GM19328 (cell line): ENCODE measurements around the gene ATP6V0A1.
"Not testable (repeated sequence)": the region's sequence is repeated elsewhere in the genome, so short reads cannot be mapped to it uniquely, and the experiment has no call there.

Source experiments
- ATAC-seq: cut with Tn5 transposase; IDR thresholded peaks from one replicate; pipeline ENCODE4 v1.9.1; 2021; ENCODE audit warnings: mild to moderate bottlenecking, moderate library complexity; ENCODE audit not compliant: unreplicated experiment

ATP6V0A1 gene

DNA sequence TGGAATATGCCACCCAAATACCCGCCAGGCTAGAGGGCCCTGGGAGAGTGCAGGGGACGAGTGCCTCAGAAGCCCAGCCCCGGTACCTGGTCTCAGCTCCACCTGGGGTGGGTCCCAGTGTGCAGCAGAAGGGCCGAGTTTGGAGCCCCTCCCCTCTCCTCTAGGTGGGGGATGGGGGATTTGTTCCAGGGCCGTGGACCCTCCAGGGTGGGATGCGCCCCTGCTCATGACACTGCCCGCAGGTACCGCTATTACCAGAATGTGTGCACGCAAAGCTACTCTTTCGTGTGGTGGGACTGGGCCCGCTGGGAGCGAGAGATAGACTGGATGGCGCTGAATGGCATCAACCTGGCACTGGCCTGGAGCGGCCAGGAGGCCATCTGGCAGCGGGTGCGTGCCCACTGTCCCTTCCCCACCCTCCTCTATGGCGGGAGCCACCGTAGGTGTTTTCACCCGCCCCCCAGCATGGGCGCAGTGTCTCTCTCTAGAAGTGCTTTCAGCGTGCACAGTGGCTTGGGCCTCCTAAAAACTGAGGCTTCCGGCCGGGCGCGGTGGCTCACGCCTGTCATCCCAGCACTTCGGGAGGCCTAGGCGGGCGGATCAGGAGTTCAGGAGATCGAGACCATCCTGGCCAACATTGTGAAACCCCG is 78.6 kb downstream of the ATP6V0A1 start:
- no peak for ATAC-seq

GRCh38 chr17:42537826-42538451 is 79.3 kb downstream of the ATP6V0A1 start:
- ATAC-seq = no peak

- ATAC-seq = no peak
These were observed 79.8 kb downstream of the ATP6V0A1 start for GRCh38 chr17:42538482-42538881.

DNA sequence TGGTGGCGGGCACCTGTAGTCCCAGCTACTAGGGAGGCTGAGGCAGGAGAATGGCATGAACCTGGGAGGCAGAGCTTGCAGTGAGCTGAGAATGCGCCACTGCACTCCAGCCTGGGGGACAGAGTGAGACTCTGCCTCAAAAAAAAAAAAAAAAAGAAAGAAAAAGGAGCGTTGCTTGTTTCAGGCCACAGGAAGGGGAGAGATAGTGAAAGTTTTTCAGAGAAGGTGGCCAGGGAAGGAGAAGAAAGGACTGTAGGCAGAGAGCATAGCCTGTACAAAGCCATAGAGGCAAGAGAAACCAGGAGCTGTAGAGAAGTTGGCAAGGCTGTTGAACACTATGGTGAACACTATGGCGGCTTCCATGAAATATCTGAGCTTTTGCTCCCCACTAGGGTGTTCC is 81.9 kb downstream of the ATP6V0A1 start:
- not testable (repeated sequence) for ATAC-seq

DNA sequence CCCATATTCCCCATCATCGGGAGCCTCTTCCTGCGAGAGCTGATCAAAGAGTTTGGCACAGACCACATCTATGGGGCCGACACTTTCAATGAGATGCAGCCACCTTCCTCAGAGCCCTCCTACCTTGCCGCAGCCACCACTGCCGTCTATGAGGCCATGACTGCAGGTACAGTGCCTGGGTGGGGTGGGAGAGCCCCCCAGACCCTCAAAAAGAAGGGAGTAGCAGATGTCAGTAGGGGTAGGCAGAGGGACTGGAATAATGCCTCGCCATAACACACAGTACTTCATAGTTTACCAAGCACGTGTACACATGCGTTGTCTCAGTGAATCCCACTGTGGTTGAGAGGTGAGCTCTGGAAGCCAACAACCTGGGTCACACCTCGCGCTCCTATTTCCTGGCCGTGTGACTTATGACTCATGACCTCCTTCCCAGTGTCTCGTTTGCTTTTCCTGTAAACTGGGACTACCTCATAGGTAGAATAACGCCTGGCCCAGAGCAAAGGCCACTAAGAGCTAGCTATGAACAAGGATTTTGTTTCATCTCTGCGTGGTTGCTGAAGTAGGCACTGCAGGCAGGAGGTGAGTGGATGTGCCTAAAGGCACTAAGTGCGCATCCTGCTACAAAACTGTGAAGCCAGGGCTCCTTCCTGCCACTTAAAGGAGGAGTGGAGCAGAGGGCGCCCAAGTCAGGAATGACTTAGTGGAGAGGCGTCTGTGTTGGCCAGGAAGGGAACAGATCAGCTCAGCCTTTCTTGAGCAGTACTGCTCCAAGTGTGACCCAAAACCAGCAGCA is 82.6 kb downstream of the ATP6V0A1 start:
- no peak for ATAC-seq

GRCh38 chr17:42543190-42544079 is 84.8 kb downstream of the ATP6V0A1 start:
- ATAC-seq = no peak

DNA sequence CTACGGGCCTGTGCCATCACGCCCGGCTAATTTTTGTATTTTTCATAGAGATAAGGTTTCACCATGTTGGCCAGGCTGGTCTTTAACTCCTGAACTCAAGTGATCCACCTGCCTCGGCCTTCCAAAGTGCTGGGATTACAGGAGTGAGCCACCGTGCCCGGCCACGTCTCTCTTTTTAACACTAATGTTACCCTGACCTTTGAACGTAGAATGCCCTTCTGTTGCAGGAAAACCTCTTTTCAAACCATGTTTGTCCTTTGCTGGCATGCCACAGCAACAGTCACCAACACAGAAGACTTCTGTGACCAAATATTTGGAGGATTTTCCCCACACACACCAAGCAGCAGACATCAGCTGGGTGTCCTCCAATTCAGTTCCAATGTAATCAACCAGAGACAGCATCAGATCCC is 86.2 kb downstream of the ATP6V0A1 start:
- ATAC-seq = no peak

GRCh38 chr17:42545755-42546505 is 87.3 kb downstream of the ATP6V0A1 start:
- ATAC-seq = not testable (repeated sequence)

DNA sequence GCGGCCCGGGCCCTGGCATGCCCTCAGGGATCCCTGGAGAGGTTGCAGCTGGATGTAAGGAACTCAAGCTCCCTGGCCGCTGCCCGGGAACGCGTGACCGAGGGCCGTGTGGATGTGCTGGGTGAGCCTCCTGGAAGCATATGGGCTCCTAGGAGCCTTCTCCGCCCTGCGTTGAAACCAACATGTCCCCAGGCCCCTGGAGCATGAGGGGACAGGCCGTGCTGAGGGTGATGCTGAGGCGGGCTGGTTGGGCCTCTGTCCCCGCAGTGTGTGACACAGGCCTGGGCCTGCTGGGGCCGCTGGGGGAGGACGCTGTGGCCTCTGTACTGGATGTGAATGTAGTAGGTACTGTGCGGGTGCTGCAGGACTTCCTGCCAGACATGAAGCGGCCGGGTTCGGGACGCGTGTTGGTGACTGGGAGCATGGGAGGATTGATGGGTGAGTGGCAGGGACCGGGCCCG is 88.4 kb downstream of the ATP6V0A1 start:
- no peak for ATAC-seq

DNA sequence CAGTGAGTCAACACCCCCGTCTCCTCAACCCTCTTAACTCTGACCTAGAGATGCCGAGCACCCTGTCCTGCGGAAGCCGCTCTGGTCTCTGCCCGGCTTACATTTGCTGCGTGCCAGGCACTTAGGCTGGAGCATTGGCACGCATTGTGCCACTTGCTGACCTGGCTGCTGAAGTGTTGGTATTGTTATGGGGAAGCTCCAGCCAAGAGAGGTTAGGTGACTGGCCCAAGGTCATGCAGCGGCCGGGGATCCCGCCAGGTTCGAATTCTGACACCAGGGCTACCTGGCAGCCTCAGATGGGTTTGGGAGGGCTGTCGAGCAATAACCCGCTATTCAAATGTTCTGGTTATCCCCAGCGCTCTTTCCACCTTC is 89.0 kb downstream of the ATP6V0A1 start:
- ATAC-seq = no peak

DNA sequence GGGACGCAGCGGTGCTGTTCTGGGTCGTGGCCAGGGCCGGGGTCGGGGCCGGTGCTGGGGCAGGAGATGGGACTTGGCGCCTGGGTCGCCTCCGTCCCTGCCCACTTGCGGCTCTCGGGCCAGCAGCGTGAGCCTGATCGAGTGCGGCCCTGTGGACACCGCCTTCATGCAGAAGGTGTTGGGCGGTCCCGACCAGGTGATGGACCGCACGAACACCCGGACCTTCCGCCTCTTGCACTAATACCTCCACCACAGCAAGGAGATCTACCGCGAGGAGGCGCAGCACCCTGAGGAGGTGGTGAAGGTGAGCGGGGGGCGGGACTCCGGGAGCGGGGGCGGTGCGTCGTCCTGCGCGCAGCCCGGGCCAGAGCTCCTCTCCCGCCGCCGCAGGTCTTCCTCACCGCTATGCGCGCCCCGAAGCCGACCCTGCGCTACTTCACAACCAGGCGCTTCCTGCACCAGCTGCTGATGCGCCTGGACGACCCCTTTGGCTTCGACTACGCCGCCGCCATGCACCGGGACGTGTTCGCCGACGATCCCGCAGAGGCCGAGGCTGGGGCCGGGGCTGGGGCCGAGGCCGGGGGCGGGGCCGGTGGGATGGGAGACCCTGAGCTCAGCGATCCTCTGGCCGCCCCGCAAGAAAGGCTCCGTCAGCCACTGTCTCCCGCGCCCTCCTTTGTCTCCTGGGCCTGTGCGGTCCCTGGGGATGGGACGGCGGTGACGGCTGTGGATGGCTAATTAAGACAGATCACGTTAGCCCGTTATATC is 89.6 kb downstream of the ATP6V0A1 start:
- peak; percentile 60 for ATAC-seq

- no peak for ATAC-seq
These were observed 90.5 kb downstream of the ATP6V0A1 start for GRCh38 chr17:42548993-42549755.

DNA sequence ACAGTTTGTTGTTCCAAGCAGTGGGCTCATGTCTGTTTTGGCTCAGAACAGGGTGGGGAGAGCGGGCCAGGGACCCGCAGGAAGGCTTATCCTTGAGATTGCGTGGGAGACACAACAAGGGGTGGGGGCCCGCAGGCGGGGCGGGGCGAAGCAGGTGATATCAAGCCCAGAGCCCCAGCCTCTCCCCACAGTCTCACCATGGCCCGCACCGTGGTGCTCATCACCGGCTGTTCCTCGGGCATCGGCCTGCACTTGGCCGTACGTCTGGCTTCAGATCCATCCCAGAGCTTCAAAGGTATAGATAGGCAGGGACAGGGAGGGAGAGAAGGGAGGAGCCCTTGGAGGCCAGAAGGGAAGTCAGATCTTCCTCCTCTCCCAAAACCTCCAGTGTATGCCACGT is 94.1 kb downstream of the ATP6V0A1 start, which contains the start of gene HSD17B1:
Gene HSD17B1, plus strand, starts transcription at position 188 of the 400 bp plus-strand sequence. Its CDS starts 11 bp downstream, at position 199.
- ATAC-seq = not testable (repeated sequence)

DNA sequence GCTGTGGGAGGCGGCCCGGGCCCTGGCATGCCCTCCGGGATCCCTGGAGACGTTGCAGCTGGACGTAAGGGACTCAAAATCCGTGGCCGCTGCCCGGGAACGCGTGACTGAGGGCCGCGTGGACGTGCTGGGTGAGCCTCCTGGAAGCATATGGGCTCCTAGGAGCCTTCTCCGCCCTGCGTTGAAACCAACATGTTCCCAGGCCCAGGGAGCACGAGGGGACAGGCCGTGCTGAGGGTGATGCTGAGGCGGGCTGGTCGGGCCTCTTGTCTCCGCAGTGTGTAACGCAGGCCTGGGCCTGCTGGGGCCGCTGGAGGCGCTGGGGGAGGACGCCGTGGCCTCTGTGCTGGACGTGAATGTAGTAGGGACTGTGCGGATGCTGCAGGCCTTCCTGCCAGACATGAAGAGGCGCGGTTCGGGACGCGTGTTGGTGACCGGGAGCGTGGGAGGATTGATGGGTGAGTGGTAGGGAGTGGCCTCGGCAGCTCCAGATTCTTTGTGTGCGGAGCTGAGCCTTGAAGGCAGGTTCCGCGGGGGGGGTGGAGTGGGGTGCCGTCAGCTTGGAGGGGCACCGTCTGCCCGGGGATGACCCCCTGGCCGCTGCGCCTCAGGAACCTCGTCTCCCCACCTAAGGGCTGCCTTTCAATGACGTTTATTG is 94.6 kb downstream of the ATP6V0A1 start:
- ATAC-seq = no peak

DNA sequence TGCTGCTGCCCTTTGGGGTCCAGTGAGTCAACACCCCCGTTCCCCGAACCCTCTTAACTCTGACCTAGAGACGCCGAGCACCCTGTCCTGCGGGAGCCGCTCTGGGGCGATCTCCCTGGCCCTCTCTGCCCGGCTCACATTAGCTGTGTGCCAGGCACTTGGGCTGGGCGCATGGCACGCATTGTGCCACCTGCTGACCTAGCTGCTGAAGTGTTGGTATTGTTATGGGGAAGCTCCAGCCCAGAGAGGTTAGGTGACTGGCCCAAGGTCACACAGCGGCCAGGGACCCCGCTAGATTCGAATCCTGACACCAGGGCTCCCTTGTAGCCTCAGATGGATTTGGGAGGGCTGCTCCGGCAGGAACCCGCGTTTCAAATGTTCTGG is 95.2 kb downstream of the ATP6V0A1 start:
- ATAC-seq = no peak

GRCh38 chr17:42554250-42555121 is 95.8 kb downstream of the ATP6V0A1 start:
- no peak for ATAC-seq

DNA sequence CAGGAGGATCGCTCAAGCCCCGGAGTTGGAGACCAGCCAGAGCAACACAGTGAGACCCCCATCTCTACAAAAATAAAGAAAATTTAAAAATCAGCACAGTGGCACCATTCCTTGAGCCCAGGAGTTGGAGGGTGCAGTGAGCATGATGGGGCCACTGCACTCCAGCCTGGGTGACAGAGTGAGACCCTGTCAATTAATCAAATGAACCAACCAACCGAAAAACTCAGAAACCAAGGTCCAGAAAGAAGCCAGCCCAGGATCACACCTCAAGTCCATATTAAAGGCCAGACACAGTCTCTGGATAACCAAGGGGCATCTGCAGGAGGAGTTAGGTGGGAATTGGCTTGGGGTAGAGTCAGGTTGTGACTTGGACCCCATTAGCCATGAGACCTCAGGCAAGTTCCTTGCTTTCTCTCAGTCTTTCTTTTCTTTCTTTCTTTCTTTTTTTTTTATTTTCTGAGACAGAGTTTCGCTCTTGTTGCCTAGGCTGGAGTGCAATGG is 96.5 kb downstream of the ATP6V0A1 start:
- no peak for ATAC-seq
